ENCODE results near the gene MMP8.

The MMP8 gene

DNA sequence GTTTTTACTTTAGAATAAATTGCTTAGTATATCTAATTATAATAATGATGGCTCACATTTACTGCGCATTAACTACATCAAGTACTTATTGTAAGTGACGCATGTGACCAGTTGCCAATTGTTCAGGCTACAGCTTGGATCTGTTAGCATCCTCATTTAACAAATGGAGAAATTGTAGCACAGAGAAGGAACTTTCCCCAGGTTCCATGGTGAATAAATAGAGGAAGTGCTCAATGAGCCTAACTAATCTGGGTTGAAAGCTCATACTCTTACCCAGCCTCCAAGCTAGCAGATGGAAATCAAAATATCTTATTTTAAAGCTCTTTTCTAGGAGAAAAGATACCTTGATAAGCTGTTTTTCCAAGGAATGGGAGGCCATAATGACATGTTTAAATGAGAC, 39.0 kb downstream of the MMP8 start:
- H2AFZ ChIP-seq (ENCODE audit: low read length): no peak overlapping the region
- H3K4me1 ChIP-seq (ENCODE audit: low read length): no peaks in the 10 kb centered on the region
- H3F3A ChIP-seq (ENCODE audit: insufficient read depth, low read length): no peaks in the 10 kb centered on the region
- no peak overlapping the region for H3K4me3 ChIP-seq (ENCODE audit: low read length)
- H3K79me2 ChIP-seq (ENCODE audit: low read length): no peaks in the 10 kb centered on the region
- no peak overlapping the region for H3K4me2 ChIP-seq (ENCODE audit: low read depth, low read length)
- TF ChIP-seq CTCF (IDR thresholded peaks at IDR 0.05; ENCODE audit: low read length) (no peak), EZH2phosphoT487 (IDR thresholded peaks at IDR 0.05; ENCODE audit: low read length) (no peak), EZH2 (optimal IDR thresholded peaks at IDR 0.05; ENCODE audit: low read depth, low read length) (no peak)
- H3K9ac ChIP-seq (ENCODE audit: low read length): no peak overlapping the region
- H4K20me1 ChIP-seq (ENCODE audit: insufficient read depth, low read length): no peaks in the 10 kb centered on the region
- H3K9me2 ChIP-seq (replicated peaks; ENCODE audit: insufficient read depth, low read length): no peaks in the 10 kb centered on the region
- no peaks in the 10 kb centered on the region for H3K9me3 ChIP-seq (replicated peaks; ENCODE audit: insufficient read depth, low read length)
- no peaks in the 10 kb centered on the region for H3K27me3 ChIP-seq (replicated peaks; ENCODE audit: insufficient read depth, low read length)
- H3K36me3 ChIP-seq (replicated peaks; ENCODE audit: insufficient read depth, low read length): no peaks in the 10 kb centered on the region
- DNase-seq: no peak
- H3K27ac ChIP-seq (ENCODE audit: low read length): no peak overlapping the region

- no peak overlapping the region for H2AFZ ChIP-seq (ENCODE audit: low read length)
- no peak for DNase-seq
- H3K9ac ChIP-seq (ENCODE audit: low read length): no peak overlapping the region
Measured at GRCh38 chr11:102685338-102685737, 39.4 kb downstream of the MMP8 start.

GRCh38 chr11:102683277-102683676, 41.5 kb downstream of the MMP8 start:
- TF ChIP-seq CTCF (IDR thresholded peaks at IDR 0.05; ENCODE audit: low read length): no peak
- TF ChIP-seq EZH2phosphoT487 (IDR thresholded peaks at IDR 0.05; ENCODE audit: low read length): no peak
- TF ChIP-seq EZH2 (optimal IDR thresholded peaks at IDR 0.05; ENCODE audit: low read depth, low read length): no peak

More at GRCh38 chr11:102685338-102685737, 39.4 kb downstream of the MMP8 start:
- Histone ChIP-seq H3K4me2 (ENCODE audit: low read depth, low read length) (no peak overlapping the region), H3K27me3 (replicated peaks; ENCODE audit: insufficient read depth, low read length) (no peaks in the 10 kb centered on the region), H3K27ac (ENCODE audit: low read length) (no peak overlapping the region), H3K9me3 (replicated peaks; ENCODE audit: insufficient read depth, low read length) (no peaks in the 10 kb centered on the region), H3K4me3 (ENCODE audit: low read length) (no peak overlapping the region), H3K9me2 (replicated peaks; ENCODE audit: insufficient read depth, low read length) (no peaks in the 10 kb centered on the region), H3F3A (ENCODE audit: insufficient read depth, low read length) (no peaks in the 10 kb centered on the region), H3K79me2 (ENCODE audit: low read length) (no peaks in the 10 kb centered on the region), H3K4me1 (ENCODE audit: low read length) (no peaks in the 10 kb centered on the region), H3K36me3 (replicated peaks; ENCODE audit: insufficient read depth, low read length) (no peaks in the 10 kb centered on the region), H4K20me1 (ENCODE audit: insufficient read depth, low read length) (no peaks in the 10 kb centered on the region)
- TF ChIP-seq EZH2 (optimal IDR thresholded peaks at IDR 0.05; ENCODE audit: low read depth, low read length) (no peak), EZH2phosphoT487 (IDR thresholded peaks at IDR 0.05; ENCODE audit: low read length) (no peak), CTCF (IDR thresholded peaks at IDR 0.05; ENCODE audit: low read length) (no peak)

More at GRCh38 chr11:102683277-102683676, 41.5 kb downstream of the MMP8 start:
- H4K20me1 ChIP-seq (ENCODE audit: insufficient read depth, low read length): no peaks in the 10 kb centered on the region
- no peaks in the 10 kb centered on the region for H3F3A ChIP-seq (ENCODE audit: insufficient read depth, low read length)
- no peak overlapping the region for H2AFZ ChIP-seq (ENCODE audit: low read length)
- no peak for DNase-seq
- no peaks in the 10 kb centered on the region for H3K27me3 ChIP-seq (replicated peaks; ENCODE audit: insufficient read depth, low read length)
- H3K9me3 ChIP-seq (replicated peaks; ENCODE audit: insufficient read depth, low read length): no peaks in the 10 kb centered on the region
- H3K36me3 ChIP-seq (replicated peaks; ENCODE audit: insufficient read depth, low read length): no peaks in the 10 kb centered on the region
- no peaks in the 10 kb centered on the region for H3K79me2 ChIP-seq (ENCODE audit: low read length)
- no peak overlapping the region for H3K9ac ChIP-seq (ENCODE audit: low read length)
- no peaks in the 10 kb centered on the region for H3K9me2 ChIP-seq (replicated peaks; ENCODE audit: insufficient read depth, low read length)
- no peak overlapping the region for H3K4me2 ChIP-seq (ENCODE audit: low read depth, low read length)
- no peak overlapping the region for H3K4me3 ChIP-seq (ENCODE audit: low read length)
- H3K27ac ChIP-seq (ENCODE audit: low read length): no peak overlapping the region
- no peaks in the 10 kb centered on the region for H3K4me1 ChIP-seq (ENCODE audit: low read length)

Measured in MM.1S (cell line).